ENCODE data around the gene CLPTM1.

The CLPTM1 gene

GRCh38 chr19:45011959-45012358 is 56.8 kb downstream of the CLPTM1 start:
- DNase-seq (ENCODE audit: low read depth) = no peak

- DNase-seq (ENCODE audit: low read depth) = peak; percentile 55
Observed at GRCh38 chr19:45016388-45017314, 61.5 kb downstream of the CLPTM1 start.

GRCh38 chr19:45019187-45019586 is 64.0 kb downstream of the CLPTM1 start:
- no peak for DNase-seq (ENCODE audit: low read depth)

GRCh38 chr19:45020071-45020470 is 64.9 kb downstream of the CLPTM1 start:
- DNase-seq (ENCODE audit: low read depth) = no peak

- DNase-seq (ENCODE audit: low read depth) = no peak
Observed at GRCh38 chr19:45021971-45022370, 66.8 kb downstream of the CLPTM1 start.

GRCh38 chr19:45023048-45023447 is 67.9 kb downstream of the CLPTM1 start:
- DNase-seq (ENCODE audit: low read depth) = no peak

GRCh38 chr19:45025264-45025663 is 70.1 kb downstream of the CLPTM1 start:
- DNase-seq (ENCODE audit: low read depth) = no peak

- DNase-seq (ENCODE audit: low read depth) = no peak
Observed at GRCh38 chr19:45027371-45027770, 72.2 kb downstream of the CLPTM1 start.

GRCh38 chr19:45030825-45031224 is 75.6 kb downstream of the CLPTM1 start:
- DNase-seq (ENCODE audit: low read depth) = no peak

- no peak for DNase-seq (ENCODE audit: low read depth)
Observed at GRCh38 chr19:45032421-45032820, 77.2 kb downstream of the CLPTM1 start.

- no peak for DNase-seq (ENCODE audit: low read depth)
Observed at GRCh38 chr19:45035755-45036154, 80.6 kb downstream of the CLPTM1 start.

- no peak for DNase-seq (ENCODE audit: low read depth)
Observed at GRCh38 chr19:45037393-45038169, 82.4 kb downstream of the CLPTM1 start.

- peak; percentile 78 for DNase-seq (ENCODE audit: low read depth)
Observed at GRCh38 chr19:45038931-45039893, 84.0 kb downstream of the CLPTM1 start, which contains the start of gene CLASRP. TSS of gene CLASRP (plus strand) at chr19:45039045. CDS start at chr19:45040213, 1,168 bp downstream.

GRCh38 chr19:45040059-45040771 is 85.0 kb downstream of the CLPTM1 start:
- DNase-seq (ENCODE audit: low read depth) = no peak

GRCh38 chr19:45041125-45041524 is 85.9 kb downstream of the CLPTM1 start:
- no peak for DNase-seq (ENCODE audit: low read depth)

Measured in stimulated activated CD8-positive, alpha-beta memory T cell treated with anti-CD3 and anti-CD28 coated beads, Interleukin-12 subunit alpha, Interleukin-12 subunit beta, amount 100 ng/mL, for 4 hours (primary cell).